NCI-H345 treated with DMSO at 0.1 percent for 48 hours (cell line): ENCODE data around the gene SLC44A4.

Experiments used
- DNase-seq: peaks from one replicate; lab custom pipeline; 2025; ENCODE audit not compliant: unreplicated experiment; lab: John Stamatoyannopoulos, UW

SLC44A4 gene

GRCh38 chr6:31901415-31901952 lies 22.7 kb upstream of the SLC44A4 start:
- DNase-seq = no peak

- DNase-seq = no peak
Measured at GRCh38 chr6:31900917-31901414, 22.2 kb upstream of the SLC44A4 start.

- no peak for DNase-seq
Measured at GRCh38 chr6:31899882-31900722, 21.3 kb upstream of the SLC44A4 start.

GRCh38 chr6:31899215-31899614 lies 20.4 kb upstream of the SLC44A4 start:
- DNase-seq = no peak

- DNase-seq = peak; percentile 62
Measured at GRCh38 chr6:31898383-31899011, 19.7 kb upstream of the SLC44A4 start.

GRCh38 chr6:31897612-31898382 lies 19.0 kb upstream of the SLC44A4 start, which contains the start of gene EHMT2:
TSS of gene EHMT2 (minus strand) at chr6:31897698. CDS start at chr6:31897677, 21 bp downstream.
- DNase-seq = peak; percentile 77

GRCh38 chr6:31896856-31897611 lies 18.2 kb upstream of the SLC44A4 start:
- no peak for DNase-seq

GRCh38 chr6:31896493-31896855 lies 17.7 kb upstream of the SLC44A4 start:
- no peak for DNase-seq

GRCh38 chr6:31892821-31893220 lies 14.0 kb upstream of the SLC44A4 start:
- no peak for DNase-seq

- DNase-seq = no peak
Measured at GRCh38 chr6:31889331-31889972, 10.7 kb upstream of the SLC44A4 start.

GRCh38 chr6:31888276-31889258 lies 9.8 kb upstream of the SLC44A4 start:
- no peak for DNase-seq

- DNase-seq = no peak
Measured at GRCh38 chr6:31887173-31888007, 8.6 kb upstream of the SLC44A4 start.

GRCh38 chr6:31886541-31886991 lies 7.8 kb upstream of the SLC44A4 start:
- DNase-seq = no peak

GRCh38 chr6:31884528-31885035 lies 5.8 kb upstream of the SLC44A4 start:
- DNase-seq = no peak

- no peak for DNase-seq
Measured at GRCh38 chr6:31883676-31884075, 4.9 kb upstream of the SLC44A4 start.

- DNase-seq = no peak
Measured at GRCh38 chr6:31882344-31882743, 3.5 kb upstream of the SLC44A4 start.

- no peak for DNase-seq
Measured at GRCh38 chr6:31881136-31881859, 2.5 kb upstream of the SLC44A4 start.
